ENCODE results near the gene SGO2. TPM values are rescaled to one million over a fixed set of nuclear protein-coding genes. Genes with fewer than 3 reads are reported as not detected.

SGO2 gene
- total and polyA plus RNA-seq, 10 of the 15 experiments (the other 5 are each of a cell fraction or from before 2014, with no cell fraction given), result 15.8 to 55.2 (median 24.3) TPM

DNA sequence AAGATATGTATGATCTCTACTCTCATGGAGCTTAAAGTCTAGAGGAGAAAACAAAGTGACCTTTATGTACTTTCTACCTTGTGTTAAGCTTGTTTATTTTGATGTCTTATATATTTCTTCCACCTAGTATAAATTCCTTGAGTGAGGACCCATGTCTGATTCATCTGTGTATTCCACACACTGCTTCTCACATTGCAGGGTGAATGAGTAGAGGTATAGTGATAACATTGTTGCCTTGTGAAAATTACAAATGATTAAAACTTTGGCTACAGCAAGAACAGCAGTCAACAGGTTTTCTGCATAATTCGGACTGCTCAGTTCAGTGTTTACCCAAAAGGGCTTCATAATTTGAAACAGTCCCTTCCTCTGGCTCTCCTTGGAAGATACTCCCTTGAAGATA is 96.1 kb downstream of the SGO2 start:
- H3K36me3 ChIP-seq (ENCODE audit: control insufficient read depth in 2 of 2, insufficient read depth in 2 of 2, low read length in 1 of 2), result no peaks in the 10 kb centered on the region
- no peaks in the 10 kb centered on the region for H3K9me3 ChIP-seq (replicated peaks; ENCODE audit: control insufficient read depth, insufficient read depth, low read length)
- 33% methylated on average over 1 of the region's 1 CpG for WGBS (ENCODE audit: insufficient coverage, insufficient replicate concordance, low lambda C conversion rate, missing lambda C conversion rate)
- FAIRE-seq (no peak), ATAC-seq (no peak), DNase-seq (ENCODE audit: low read depth, low spot score) (no peak)
- CTCF ChIA-PET, result no interaction called here
- RAD21 ChIA-PET (ENCODE audit: unreplicated experiment), result no interaction called here
- no peaks in the 10 kb centered on the region for H3K79me2 ChIP-seq (ENCODE audit: control insufficient read depth, insufficient read depth, low read length)
- POLR2A ChIA-PET, result no interaction called here
- intact Hi-C loops (cut with micrococcal nuclease; ENCODE audit: unreplicated experiment), result no loop called here
- H3K4me1 ChIP-seq (ENCODE audit: control insufficient read depth, insufficient read depth, low read length), result peaks cover 5% of the 10 kb centered on the region
- no peak overlapping the region for H3K4me3 ChIP-seq
- SMC1A ChIA-PET (ENCODE audit: uncharacterized antibody, unreplicated experiment), result interaction anchor here (0.9 to 2.2 kb wide), 3 partner anchors 9 to 437 kb away, joined by 3 to 6 read pairs (median 4); no protein-coding TSS in a partner anchor
- no peaks in the 10 kb centered on the region for H4K20me1 ChIP-seq (ENCODE audit: control insufficient read depth, insufficient read depth)
- H3K9ac ChIP-seq (ENCODE audit: control insufficient read depth, insufficient read depth, low read length), result no peak overlapping the region
- no peak overlapping the region for H2AFZ ChIP-seq (ENCODE audit: control insufficient read depth, low read depth, low read length)
- H3K27me3 ChIP-seq (replicated peaks in 1 of 2; ENCODE audit: control insufficient read depth in 2 of 2, insufficient read depth in 2 of 2, low read length in 1 of 2), result no peaks in the 10 kb centered on the region; a peak in 1 of 4 replicates
- BruUV-seq (replicated peaks), result no TSS peak
- no peak overlapping the region for H3K4me2 ChIP-seq (ENCODE audit: control insufficient read depth, insufficient read depth)
- H3K27ac ChIP-seq (ENCODE audit: control insufficient read depth, insufficient read depth), result no peak overlapping the region
- in situ Hi-C loops (cut with MboI), result no loop called here
- no peak for TF ChIP-seq EZH2 (IDR thresholded peaks at IDR 0.05; ENCODE audit: borderline replicate concordance, control insufficient read depth, low read depth, low read length)
- no peak for TF ChIP-seq CBX5 (IDR thresholded peaks at IDR 0.05; ENCODE audit: low read depth)
- no peak for TF ChIP-seq GATAD2B (conservative IDR thresholded peaks at IDR 0.05; ENCODE audit: low read depth)
- TF ChIP-seq, protein P1, sequence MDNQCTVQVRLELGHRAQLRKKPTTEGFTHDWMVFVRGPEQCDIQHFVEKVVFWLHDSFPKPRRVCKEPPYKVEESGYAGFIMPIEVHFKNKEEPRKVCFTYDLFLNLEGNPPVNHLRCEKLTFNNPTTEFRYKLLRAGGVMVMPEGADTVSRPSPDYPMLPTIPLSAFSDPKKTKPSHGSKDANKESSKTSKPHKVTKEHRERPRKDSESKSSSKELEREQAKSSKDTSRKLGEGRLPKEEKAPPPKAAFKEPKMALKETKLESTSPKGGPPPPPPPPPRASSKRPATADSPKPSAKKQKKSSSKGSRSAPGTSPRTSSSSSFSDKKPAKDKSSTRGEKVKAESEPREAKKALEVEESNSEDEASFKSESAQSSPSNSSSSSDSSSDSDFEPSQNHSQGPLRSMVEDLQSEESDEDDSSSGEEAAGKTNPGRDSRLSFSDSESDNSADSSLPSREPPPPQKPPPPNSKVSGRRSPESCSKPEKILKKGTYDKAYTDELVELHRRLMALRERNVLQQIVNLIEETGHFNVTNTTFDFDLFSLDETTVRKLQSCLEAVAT (IDR thresholded peaks at IDR 0.05), result no peak
- no peak for TF ChIP-seq SIX5 (IDR thresholded peaks at IDR 0.05; ENCODE audit: low read depth, low read length, severe bottlenecking)
- TF ChIP-seq SMAD1 (IDR thresholded peaks at IDR 0.05; ENCODE audit: low read depth, partially characterized antibody), result no peak
- TF ChIP-seq NFYB (IDR thresholded peaks at IDR 0.05; ENCODE audit: insufficient read depth, low read depth, low read length), result no peak
- no peak for TF ChIP-seq BHLHE40 (IDR thresholded peaks at IDR 0.05; ENCODE audit: borderline replicate concordance in 1 of 2, low read depth in 2 of 2, low read length in 1 of 2)

Data from GM12878 (cell line).